ENCODE measurements around the gene THUMPD1. TPM values are rescaled to one million over a fixed set of nuclear protein-coding genes. Genes with fewer than 3 reads are reported as not detected.
"Not testable (repeated sequence)": the region's sequence is repeated elsewhere in the genome, so short reads cannot be mapped to it uniquely, and the experiment has no call there.

Gene THUMPD1
- total RNA-seq, 4 donors from 2014 or later = 42.0 to 61.7 (median 53.8) TPM

GRCh38 chr16:20762404-20763123 lies 20.9 kb upstream of the THUMPD1 start:
- no peak for ATAC-seq
- DNase-seq = no peak
- no peak overlapping the region for H3K27ac ChIP-seq
- H3K27me3 ChIP-seq = no peaks in the 10 kb centered on the region
- no peak overlapping the region for H3K4me3 ChIP-seq
- intact Hi-C loops (cut with DNase I; ENCODE audit: low total_unique reads) = no loop called here
- H3K4me1 ChIP-seq = no peaks in the 10 kb centered on the region
- no peaks in the 10 kb centered on the region for H3K9me3 ChIP-seq
- H3K36me3 ChIP-seq = no peaks in the 10 kb centered on the region
- TF ChIP-seq POLR2A (IDR thresholded peaks at IDR 0.05) (no peak), CTCF (IDR thresholded peaks at IDR 0.05 in 4 of 5, conservative IDR thresholded peaks at IDR 0.05 in 1 of 5) (no peak)
- in situ Hi-C loops (cut with MboI; ENCODE audit: low sequenced_read_pairs in 4 of 4) = no loop called here

GRCh38 chr16:20761175-20761574 lies 19.6 kb upstream of the THUMPD1 start:
- Histone ChIP-seq H3K4me3 (no peak overlapping the region), H3K36me3 (no peaks in the 10 kb centered on the region), H3K4me1 (no peaks in the 10 kb centered on the region), H3K27me3 (no peaks in the 10 kb centered on the region), H3K27ac (no peak overlapping the region), H3K9me3 (no peaks in the 10 kb centered on the region)
- no peak for DNase-seq
- no peak for TF ChIP-seq CTCF (IDR thresholded peaks at IDR 0.05 in 4 of 5, conservative IDR thresholded peaks at IDR 0.05 in 1 of 5)
- TF ChIP-seq POLR2A (IDR thresholded peaks at IDR 0.05) = no peak
- in situ Hi-C loops (cut with MboI; ENCODE audit: low sequenced_read_pairs in 4 of 4) = no loop called here
- ATAC-seq = no peak
- intact Hi-C loops (cut with DNase I; ENCODE audit: low total_unique reads) = no loop called here

GRCh38 chr16:20760346-20760745 lies 18.7 kb upstream of the THUMPD1 start:
- intact Hi-C loops (cut with DNase I; ENCODE audit: low total_unique reads) = no loop called here
- H3K4me1 ChIP-seq = no peaks in the 10 kb centered on the region
- H3K9me3 ChIP-seq = no peaks in the 10 kb centered on the region
- H3K27ac ChIP-seq = no peak overlapping the region
- ATAC-seq = no peak
- H3K27me3 ChIP-seq = no peaks in the 10 kb centered on the region
- in situ Hi-C loops (cut with MboI; ENCODE audit: low sequenced_read_pairs in 4 of 4) = no loop called here
- DNase-seq = no peak
- TF ChIP-seq CTCF (IDR thresholded peaks at IDR 0.05 in 4 of 5, conservative IDR thresholded peaks at IDR 0.05 in 1 of 5) (no peak), POLR2A (IDR thresholded peaks at IDR 0.05) (no peak)
- no peak overlapping the region for H3K4me3 ChIP-seq
- no peaks in the 10 kb centered on the region for H3K36me3 ChIP-seq

GRCh38 chr16:20755799-20756198 lies 14.2 kb upstream of the THUMPD1 start:
- DNase-seq; H3K9me3 ChIP-seq; in situ Hi-C loops (cut with MboI; ENCODE audit: low sequenced_read_pairs in 4 of 4); ATAC-seq; H3K4me3 ChIP-seq; H3K36me3 ChIP-seq; intact Hi-C loops (cut with DNase I; ENCODE audit: low total_unique reads); H3K27ac ChIP-seq; H3K4me1 ChIP-seq; H3K27me3 ChIP-seq: not testable (repeated sequence)

GRCh38 chr16:20755238-20755637 lies 13.6 kb upstream of the THUMPD1 start:
- Histone ChIP-seq H3K27me3 (no peaks in the 10 kb centered on the region), H3K4me3 (no peak overlapping the region), H3K27ac (no peak overlapping the region), H3K4me1 (no peaks in the 10 kb centered on the region), H3K36me3 (no peaks in the 10 kb centered on the region), H3K9me3 (no peaks in the 10 kb centered on the region)
- TF ChIP-seq CTCF (IDR thresholded peaks at IDR 0.05 in 4 of 5, conservative IDR thresholded peaks at IDR 0.05 in 1 of 5) (no peak), POLR2A (IDR thresholded peaks at IDR 0.05) (no peak)
- intact Hi-C loops (cut with DNase I; ENCODE audit: low total_unique reads) (no loop called here), in situ Hi-C loops (cut with MboI; ENCODE audit: low sequenced_read_pairs in 4 of 4) (no loop called here)
- DNase-seq = no peak
- ATAC-seq = no peak

Data from gastrocnemius medialis (tissue), 4 donors.